Right renal pelvis (tissue), 4 donors: ENCODE measurements around the gene ALX3. TPM values are rescaled to one million over a fixed set of nuclear protein-coding genes. Genes with fewer than 3 reads are reported as not detected.
"Not testable (repeated sequence)": the region's sequence is repeated elsewhere in the genome, so short reads cannot be mapped to it uniquely, and the experiment has no call there.

Source experiments
- DNase-seq, 4 donors: peaks; one replicate each; pipeline ENCODE4 v3.0.0-alpha.2; 2013; ENCODE audit warnings: low read depth in 4 of 4, low spot score in 3 of 4, missing footprints in 1 of 4
- polyA plus RNA-seq, 4 donors: library from polyadenylated mRNA; unstranded; fragments of 120-200 nt; gene quantifications; one replicate each; pipeline ENCODE4 v1.2.1, GENCODE V29; 2013; ENCODE audit not compliant: insufficient read length in 4 of 4

ALX3 gene
- polyA plus RNA-seq, 4 donors = not detected

- DNase-seq = no peak
Observed at GRCh38 chr1:110048923-110049601, 21.4 kb downstream of the ALX3 start.

DNA sequence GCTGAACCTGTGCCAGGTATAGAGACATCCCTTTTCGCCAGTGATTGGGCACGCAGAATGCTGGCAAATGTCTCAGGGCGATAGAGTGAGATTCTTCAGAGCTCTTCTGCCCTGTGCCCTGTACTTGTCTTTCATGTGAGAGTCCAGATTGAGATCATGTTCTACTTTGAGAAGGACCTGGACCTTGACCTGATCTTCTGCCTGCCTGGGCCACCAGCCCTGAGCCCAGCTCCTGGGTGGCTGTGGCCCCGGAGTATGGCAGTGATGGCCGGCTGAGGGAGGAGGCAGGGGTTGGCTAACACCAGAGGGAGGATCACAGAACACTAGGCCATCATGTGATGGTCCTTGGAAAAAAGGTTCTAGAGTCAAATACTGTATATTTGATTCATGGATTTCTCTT lies 22.2 kb downstream of the ALX3 start:
- DNase-seq = no peak

GRCh38 chr1:110047463-110047862 lies 23.0 kb downstream of the ALX3 start:
- DNase-seq = no peak

GRCh38 chr1:110043016-110043415 lies 27.5 kb downstream of the ALX3 start:
- no peak for DNase-seq

GRCh38 chr1:110040548-110040947 lies 29.9 kb downstream of the ALX3 start:
- DNase-seq = no peak

GRCh38 chr1:110039641-110040040 lies 30.8 kb downstream of the ALX3 start:
- no peak for DNase-seq

DNA sequence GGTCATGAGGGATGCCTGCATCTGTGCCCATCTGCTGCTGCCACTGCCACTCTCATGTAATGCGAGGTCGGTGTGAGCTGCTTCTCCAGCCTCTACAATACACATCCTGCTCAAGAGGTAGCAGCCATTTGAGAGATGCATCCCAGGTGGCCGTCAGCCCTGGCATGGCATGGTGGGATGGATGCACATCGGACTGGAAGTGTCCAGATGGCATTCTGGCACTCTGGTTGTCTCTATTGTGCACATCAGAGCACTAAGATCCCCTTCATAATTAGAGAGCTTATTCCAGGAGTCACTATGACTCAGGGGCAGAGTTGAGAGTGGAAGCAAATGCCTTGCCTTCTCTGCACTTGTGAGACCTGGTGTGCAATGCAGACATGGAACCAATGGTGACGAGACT lies 32.2 kb downstream of the ALX3 start:
- DNase-seq = no peak

DNA sequence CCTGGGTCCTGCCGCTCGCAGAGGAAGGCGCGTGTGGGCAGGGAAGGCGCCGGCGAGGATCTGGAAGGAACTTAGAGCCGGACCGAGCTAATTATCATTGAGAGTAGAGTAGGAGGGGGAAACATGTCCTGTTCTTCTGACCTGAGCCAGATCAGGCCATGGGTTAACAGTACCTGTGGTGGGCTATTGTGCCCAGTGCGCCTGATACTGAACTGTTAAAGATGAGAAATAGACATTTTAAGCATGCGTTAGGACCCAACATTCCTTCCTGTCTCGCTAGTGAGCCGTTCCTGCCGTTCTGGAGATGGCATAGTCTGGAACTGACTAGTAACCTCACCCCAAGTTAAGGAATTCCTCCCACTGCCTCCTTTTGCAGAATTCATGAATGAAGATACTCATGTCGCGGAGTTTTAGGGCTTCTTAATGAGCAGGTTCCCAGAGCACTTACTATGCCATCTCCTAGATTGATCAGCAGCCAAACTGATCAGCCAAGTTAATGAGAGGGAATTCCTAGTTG lies 35.2 kb downstream of the ALX3 start:
- peak in 1 of 4 donors; percentile 28 for DNase-seq

DNA sequence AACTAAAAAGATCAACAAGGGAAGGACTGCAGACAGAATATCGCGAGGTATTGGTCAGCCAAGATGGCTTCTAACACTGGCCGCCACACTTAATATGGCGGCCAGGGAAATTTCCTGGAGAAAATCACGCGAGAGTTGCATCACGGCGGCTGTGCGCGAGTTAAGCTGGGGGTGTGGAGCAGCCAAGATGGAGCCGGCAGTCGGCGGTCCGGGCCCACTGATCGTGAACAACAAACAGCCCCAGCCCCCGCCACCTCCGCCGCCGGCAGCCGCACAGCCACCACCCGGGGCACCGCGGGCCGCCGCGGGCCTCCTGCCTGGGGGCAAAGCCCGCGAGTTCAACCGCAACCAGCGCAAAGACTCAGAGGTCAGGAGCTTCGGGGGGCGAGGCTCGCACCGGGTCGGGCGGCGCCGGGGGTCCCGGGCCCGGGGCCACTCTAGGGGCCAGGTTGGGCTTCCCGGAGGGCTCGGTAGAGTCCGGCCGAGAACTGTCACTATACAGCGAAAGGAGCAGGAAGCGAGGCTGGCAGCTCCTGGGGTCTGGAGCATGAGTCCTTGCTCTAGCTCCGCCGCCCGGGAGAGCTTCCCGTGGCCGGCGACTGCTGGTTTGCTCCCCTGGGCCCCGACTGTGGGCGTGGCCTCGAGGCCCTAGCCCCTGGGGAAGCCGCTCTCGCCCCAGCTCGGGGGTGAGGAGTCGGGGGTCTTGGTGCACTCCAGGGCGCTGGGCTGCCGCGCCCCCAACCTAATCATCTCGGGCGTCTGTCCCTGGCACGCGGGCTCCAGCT lies 35.8 kb downstream of the ALX3 start, which contains the start of gene STRIP1:
TSS of gene STRIP1 (plus strand) at position 174 of the 785 bp plus-strand sequence. CDS start at position 188, 14 bp downstream.
- DNase-seq = peak; percentile 84 to 94 (median 92)

- no peak for DNase-seq
Observed at GRCh38 chr1:110034040-110034450, 36.4 kb downstream of the ALX3 start.

GRCh38 chr1:110033421-110033820 lies 37.1 kb downstream of the ALX3 start:
- no peak for DNase-seq

GRCh38 chr1:110032327-110032726 lies 38.1 kb downstream of the ALX3 start:
- no peak for DNase-seq

- not testable (repeated sequence) for DNase-seq
Observed at GRCh38 chr1:110030687-110031086, 39.8 kb downstream of the ALX3 start.

- DNase-seq = no peak
Observed at GRCh38 chr1:110024613-110025012, 45.9 kb downstream of the ALX3 start.

- DNase-seq = no peak
Observed at GRCh38 chr1:110021285-110021684, 49.2 kb downstream of the ALX3 start.

- DNase-seq = no peak
Observed at GRCh38 chr1:110019770-110020169, 50.7 kb downstream of the ALX3 start.

- DNase-seq = no peak
Observed at GRCh38 chr1:110018396-110018795, 52.1 kb downstream of the ALX3 start.

- DNase-seq = no peak
Observed at GRCh38 chr1:110017792-110018191, 52.7 kb downstream of the ALX3 start.

DNA sequence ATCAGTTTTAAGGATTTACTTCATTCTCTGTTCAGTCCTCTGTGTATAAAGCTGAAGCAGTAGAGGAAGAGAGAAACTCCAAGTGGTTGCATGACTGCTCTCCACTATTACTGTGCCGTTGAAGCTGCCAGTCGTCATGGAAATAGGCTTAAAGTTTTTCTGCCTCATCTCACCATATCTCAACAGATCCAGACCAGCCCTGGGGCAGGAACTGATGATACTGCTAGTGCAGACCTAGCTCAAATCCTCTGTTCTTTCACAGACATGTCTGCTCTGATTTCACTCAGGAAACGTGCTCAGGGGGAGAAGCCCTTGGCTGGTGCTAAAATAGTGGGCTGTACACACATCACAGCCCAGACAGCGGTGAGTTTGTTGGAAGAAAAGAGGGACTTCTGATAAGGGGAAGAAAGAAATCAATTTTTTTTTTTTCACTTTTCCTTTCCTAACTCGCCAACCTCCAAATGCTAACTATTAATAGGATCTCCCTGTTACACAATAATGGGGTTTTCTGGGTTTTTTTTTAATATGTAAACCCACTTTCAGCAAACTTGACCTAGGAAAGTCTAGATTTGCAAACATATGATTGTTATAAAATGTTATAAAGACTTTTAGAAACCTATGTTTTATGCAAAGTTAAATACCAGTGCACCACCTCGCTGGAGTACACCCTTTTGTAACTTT lies 58.2 kb downstream of the ALX3 start:
- DNase-seq = no peak

DNA sequence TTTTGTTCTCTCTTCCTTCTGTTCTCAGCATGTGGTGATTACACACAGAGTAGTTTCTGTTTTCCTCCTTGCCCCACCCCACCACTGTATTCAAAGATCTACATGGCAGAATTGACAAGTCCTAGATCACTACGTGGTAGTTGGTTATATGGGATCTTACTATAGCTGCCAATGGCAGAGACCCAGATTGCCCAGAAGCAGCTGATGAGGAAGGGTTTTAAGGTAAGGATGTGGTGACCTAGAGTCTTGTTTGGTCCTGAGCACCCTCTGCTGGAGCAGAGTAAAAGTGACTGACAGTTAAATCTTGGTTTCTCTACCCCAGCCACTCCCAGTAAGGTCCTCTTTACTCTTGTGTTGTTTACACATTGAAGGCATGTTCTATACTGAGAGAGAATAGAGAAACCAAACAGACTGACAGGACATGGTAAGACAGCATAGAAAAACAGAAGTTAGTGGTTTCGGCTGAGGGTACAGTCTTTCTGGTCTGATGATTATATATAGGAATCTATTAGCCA lies 58.9 kb downstream of the ALX3 start:
- no peak for DNase-seq
